Measurements from ENCODE around the gene SLC1A5.
"Not testable (repeated sequence)": the region's sequence is repeated elsewhere in the genome, so short reads cannot be mapped to it uniquely, and the experiment has no call there.

SLC1A5 gene

GRCh38 chr19:46798713-46799112, 10.3 kb upstream of the SLC1A5 start:
- DNase-seq = no peak

GRCh38 chr19:46797881-46798280, 9.5 kb upstream of the SLC1A5 start:
- no peak for DNase-seq

DNA sequence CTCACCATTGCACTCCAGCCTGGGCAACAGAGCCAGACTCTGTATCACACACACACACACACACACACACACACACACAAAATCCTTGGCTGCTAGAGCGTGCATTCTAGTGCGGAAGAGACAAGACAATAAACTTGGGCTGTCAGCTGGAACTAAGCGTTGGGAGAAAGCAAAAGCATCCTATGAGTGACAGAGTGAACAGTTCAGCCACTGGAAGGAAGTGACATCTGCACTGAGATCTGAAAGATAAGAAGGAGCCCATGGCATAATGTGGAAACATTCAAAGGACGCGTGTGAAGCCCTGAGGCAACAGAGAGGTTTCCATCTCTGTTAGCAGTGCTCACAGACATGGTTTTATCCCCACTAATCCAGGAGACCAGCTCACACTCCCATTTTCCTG, 3.5 kb upstream of the SLC1A5 start:
- DNase-seq = no peak

DNA sequence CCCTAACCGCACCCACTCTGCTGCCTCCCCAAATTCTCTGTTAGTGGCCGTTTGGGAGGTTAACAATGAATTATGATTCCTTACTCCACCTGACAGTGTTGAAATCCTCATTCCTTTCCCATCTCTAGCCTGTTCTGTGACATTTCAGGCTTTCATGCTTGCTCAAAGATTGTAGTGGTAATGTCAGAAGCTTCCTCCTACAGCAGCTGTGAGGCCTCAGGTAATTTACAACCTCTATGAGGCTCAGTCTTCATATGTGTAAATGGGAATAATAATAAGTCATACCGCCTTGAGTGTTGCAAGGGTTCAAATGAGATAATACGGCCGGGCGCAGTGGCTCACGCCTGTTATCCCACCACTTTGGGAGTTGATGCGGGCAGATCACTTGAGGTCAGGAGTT, 977 bp upstream of the SLC1A5 start:
- no peak for DNase-seq

DNA sequence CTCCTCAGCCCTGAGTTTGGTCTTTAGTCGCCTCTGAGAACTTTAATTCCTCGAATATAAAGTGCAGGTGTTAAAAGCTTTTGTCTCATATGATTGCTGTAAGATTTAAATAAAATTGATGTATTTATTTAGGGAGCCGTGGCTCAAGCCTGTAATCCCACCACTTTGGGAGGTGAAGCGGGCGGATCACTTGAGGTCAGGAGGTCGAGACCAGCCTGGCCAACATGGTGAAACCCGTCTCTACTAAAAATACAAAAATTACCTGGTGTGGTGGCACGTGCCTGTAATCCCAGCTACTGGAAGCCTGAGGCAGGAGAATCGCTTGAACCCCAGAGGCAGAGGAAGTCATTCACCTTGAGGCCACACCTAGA, 559 bp upstream of the SLC1A5 start:
- no peak for DNase-seq

DNA sequence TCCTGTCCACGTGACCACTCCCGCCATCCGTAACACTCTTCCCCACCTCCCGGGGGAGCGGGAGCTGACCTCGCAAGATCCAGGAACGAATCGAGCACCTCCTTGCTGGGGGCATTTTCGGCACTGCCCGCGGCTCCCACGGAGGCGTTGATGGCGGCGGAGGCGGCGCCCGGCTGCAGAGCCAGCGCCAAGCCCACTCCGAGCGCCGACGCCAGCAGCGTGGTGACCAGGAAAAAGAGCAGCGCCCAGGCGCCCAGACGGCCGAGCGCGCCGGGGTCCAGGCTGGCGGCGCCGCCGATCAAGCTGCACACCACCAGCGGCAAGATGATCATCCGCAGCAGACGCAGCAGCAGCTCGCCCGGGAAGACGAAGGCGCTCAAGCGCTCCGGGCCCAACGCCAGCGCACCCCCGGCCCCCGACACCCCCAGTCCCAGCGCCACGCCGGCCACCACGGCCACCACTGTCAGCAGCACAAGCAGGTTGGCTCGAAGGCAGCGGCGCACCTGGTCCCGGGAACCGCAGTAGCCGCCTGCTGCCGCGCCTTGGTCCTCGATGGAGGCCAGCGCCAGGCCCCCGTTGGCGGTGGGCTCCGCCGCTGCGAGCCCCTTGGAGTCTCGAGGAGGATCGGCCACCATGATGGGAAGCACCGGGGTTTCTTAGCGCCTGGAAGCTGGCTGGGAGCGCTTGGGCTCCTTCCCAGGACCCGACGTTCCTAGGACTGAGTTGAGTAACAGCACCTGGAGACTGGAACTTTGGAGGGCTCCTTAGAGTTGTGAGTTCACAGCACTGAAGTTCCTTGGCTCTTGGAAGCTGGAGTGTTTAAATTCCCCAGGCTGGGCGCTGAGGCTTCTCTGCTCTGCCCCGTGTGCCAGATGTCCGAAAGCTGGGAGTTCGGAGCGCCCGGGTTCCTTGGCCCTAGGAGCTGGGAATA, 798 bp downstream of the SLC1A5 start:
- DNase-seq = peak; percentile 50

DNA sequence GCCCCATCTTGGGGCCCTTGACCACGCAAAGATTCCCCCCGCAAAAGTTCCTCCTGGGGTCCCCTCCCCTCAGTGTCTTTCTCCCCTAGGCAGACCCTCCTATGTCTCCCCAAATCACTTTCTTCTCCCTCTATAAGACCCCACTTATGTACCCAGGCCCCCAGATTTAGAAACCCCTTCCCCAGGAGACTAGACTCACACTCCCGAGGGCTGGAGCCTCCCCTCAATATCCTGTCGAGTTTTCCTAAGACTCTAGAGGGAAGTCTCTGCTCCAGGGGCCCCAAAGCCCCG, 1.4 kb downstream of the SLC1A5 start:
- no peak for DNase-seq

DNA sequence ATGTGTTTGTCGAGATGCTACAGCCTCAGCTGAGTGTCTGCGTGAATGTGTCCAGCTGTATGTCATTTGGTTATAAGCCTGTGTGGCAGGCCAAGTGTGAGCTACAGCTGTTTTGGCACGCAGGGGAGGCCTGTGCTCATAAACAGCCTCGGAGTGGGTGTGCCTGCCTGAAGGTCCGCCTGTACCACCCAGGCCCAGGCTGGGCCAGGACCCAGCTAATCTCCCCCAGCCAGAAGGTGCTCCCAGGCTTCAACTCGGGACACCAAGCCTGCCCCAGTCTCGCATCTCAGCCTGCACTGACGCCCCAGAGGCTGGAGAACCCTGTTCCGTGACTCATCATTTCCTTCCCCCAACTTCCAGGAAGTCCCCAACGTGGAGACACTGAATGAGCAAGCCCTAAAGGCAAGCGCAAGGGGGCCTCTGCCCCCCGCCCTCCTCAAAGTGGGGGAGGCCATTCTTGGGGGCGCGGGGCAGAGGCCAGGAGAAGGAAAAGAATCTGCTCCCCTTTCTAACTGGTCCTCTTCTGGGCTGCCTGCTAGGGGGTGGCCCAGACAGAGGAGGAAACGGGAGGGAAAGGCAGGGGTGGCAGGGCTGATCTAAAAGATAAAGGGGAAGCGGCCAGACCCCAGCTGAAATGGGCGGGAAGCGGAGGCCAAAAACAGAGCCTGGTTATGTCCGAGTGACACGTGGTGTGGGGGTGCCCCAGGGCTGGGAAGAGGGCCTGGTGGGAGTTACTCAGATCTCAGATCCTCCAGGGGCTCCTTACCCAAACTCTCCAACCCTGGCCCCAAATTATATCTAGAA, 2.0 kb downstream of the SLC1A5 start:
- DNase-seq = peak; percentile 99

GRCh38 chr19:46785980-46786235, 2.5 kb downstream of the SLC1A5 start:
- no peak for DNase-seq

GRCh38 chr19:46785054-46785979, 3.1 kb downstream of the SLC1A5 start:
- DNase-seq = no peak

DNA sequence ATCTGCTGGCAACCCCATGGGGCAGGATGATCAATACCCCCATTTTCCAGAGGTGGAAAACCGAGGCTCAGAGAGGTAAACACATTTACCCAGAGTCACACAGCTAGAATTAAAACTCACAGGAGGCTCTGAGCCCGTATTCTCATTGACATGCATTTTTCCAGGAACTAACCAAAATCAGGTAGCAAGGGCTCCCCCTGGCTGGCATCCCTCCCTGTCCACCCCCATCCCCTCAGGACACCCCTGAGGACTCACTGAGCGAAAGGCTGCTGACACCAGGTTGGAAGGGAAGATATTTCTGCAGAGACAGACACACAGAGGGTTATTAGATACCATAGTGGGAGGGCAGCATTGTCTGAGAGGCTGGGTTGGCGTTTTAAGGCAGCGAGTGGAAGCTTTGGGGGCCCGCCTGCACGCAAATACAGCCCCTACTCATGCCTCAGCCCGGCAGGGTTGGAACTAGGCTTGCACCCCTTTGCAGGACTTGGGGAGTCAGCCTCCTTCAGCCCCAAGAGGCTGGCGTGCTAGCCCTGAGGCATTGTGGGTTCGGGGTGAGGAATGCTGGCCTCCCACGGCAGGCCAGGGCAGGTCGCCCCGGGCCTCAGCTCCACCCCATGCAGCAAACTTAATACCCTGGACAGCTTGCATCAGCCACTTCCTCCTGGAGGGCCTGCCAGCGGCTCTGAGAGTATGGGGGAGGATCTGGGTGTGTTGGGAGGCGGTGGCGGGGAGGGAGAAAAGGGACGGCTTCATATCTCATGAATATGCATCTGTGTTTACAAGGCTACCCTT, 3.9 kb downstream of the SLC1A5 start:
- peak; percentile 95 for DNase-seq

DNA sequence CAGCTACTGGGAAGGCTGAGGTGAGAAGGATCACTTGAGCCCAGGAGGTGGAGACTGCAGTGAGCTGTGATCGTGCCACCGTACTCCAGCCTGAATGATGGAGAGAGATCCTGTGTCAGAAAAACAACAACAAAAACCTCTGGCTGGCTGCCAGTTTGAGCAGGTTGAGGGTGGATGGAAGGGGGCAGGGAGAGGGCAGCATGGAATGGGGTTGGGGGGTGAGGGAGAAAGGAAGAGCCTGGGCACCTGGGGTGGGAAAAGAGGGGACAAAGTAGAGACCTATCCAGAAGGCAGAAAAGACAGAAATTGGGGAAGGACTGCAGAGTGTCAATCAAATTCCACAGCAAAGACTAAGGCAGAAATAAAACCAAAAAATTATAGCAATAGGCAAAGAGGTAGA, 4.7 kb downstream of the SLC1A5 start:
- peak; percentile 25 for DNase-seq

DNA sequence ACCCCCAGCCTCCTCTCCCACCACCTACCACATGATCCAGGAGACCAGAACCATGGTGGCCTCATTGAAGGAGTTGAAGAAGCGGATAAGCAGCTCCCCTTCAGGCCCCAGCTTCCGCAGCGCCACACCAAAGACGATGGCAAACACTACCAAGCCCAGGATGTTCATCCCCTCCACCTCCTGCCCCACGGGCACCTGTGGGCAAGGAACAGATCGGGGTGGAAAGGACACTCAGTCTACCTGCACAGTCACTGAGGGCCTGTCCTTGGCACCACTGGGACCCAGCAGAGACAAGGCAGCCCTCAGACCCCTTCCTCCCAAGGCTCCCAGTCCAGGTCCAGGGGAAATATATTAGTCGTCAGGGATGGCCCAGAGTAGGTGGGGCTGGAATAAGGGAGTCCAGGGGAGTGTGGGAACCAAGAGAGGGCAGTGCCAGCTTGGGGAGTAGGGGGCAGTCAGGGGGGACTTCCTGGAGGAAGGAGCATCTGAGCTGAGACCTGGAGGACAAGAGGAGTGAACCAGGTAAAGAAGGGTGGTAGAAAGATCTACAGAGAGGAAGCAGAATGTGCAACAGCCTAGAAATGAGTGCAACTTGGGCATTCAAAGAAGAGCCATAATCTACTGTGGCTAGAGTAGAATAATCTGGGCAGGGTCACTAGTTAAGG, 5.9 kb downstream of the SLC1A5 start:
- no peak for DNase-seq

DNA sequence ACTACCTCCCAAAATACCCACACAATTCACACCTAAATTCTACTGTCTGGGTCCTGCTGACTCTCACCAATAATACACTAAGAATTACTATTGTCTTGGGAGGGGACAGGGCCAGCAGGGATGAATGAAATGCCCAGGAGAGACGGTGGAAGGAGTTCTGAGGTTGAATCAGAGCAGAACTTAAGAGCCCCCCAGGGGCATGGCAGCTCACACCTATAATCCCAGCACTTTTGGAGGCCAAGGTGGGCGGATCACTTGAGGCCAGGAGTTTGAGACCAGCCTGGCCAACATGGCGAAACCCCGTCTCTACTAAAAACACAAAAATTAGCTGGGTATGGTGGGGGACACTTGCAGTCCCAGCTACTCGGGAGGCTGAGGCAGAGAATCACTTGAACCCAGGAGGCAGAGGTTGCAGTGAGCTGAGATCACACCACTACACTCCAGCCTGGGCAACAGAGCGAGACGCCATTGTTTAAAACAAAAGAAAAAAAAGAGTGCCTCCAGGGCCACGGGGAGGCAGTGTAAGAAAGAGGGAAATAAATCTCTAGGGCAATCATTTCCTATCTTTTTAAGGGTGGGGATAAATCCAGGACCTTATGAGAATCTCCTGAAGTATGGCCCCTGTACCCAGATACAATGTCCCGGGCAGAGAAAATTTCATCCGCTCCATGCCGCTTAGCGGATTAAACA, 10.3 kb downstream of the SLC1A5 start:
- DNase-seq = peak; percentile 26

DNA sequence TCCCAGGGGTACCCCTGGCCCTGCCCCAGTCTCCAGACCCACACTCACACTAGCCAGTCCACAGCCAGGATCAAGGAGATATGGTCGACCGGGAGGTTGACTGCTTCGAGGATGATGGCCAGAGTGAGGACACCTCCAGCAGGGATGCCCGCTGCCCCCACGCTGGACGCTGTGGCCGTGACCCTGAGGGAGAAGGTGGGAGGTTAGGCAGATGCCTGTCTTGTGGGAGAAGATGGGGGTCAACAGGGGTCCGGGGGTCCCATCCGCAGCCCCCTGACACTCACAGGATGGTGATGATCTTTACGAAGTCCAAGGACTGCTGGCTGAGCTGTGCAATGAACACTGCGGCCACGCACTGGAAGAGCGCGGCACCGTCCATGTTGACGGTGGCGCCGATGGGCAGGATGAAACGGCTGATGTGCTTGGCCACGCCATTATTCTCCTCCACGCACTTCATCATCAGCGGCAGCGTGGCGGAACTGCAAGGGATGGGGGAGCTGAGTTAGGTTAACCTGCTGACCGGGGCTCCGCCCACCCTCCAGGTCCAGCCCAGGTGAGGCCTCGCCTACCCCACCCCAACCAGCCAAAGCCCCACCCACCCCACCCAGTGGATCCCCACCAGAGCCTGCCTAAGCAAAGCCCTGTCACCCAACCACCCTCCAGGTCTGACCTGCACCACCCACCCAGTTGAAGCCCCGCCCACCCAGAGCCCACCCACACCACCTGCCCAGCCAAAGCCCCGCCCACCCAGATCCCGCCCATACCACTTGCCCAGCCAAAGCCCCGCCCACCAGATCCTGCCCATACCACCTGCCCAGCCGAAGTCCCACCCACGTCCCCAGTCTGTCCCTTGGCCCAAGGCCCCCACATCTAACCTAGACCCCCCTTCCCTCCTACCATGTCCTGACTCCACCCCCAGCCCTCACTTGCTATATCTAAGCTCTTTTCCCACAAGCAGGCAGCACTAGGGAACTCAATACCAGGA, 11.2 kb downstream of the SLC1A5 start:
- DNase-seq = no peak

GRCh38 chr19:46775642-46776258, 12.6 kb downstream of the SLC1A5 start:
- no peak for DNase-seq

GRCh38 chr19:46773018-46773399, 15.4 kb downstream of the SLC1A5 start:
- no peak for DNase-seq

- DNase-seq = no peak
Measured at GRCh38 chr19:46772170-46773017, 16.0 kb downstream of the SLC1A5 start.

GRCh38 chr19:46768746-46769145, 19.6 kb downstream of the SLC1A5 start:
- DNase-seq = not testable (repeated sequence)

All from hematopoietic multipotent progenitor cell treated with erythropoietin and hydrocortisone succinate and interleukin-3 and kit ligand, for 8 days (in vitro differentiated cells).